Measurements from ENCODE around the gene WAPL. TPM values are rescaled to one million over a fixed set of nuclear protein-coding genes. Genes with fewer than 3 reads are reported as not detected.
A peak's percentile ranks its signal among the peaks of the same experiment; 100 is the strongest.

WAPL gene
- total RNA-seq, 2 donors from 2014 or later, result 49.2 to 59.9 TPM

DNA sequence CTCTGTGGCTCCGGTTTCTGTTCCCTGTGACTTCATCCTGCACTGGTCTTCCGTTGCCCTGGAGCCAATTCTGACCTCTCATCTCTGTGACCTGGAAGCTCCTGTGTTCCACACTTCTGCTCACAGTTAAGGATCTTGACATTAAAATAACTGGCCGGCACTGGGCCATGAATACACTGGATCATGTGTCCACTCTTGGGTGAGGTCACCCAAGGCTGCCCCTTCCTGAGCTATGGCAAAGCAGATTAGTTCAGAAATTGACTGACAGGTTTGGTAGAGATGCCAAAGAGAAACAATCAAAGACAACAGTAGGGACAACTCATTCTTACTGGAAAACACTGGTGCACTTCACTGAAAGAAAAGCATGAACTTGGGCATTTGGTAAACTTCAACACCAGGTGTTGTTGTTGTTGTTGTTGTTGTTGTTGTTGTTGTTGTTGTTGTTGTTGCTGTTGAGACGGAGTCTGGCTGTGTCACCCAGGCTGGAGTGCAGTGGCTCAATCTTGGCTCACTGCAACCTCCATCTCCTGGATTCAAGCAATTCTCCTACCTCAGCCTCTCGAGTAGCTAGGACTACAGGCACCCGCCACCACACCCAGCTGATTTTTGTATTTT, 118.3 kb downstream of the WAPL start:
- Mint-ChIP-seq H3K9me3 (no peaks in the 10 kb centered on the region), H3K4me3 (no peak overlapping the region), H3K27ac (no peak overlapping the region), H3K4me1 (ENCODE audit: low read depth in 2 of 2) (peaks cover 8 to 9% of the 10 kb centered on the region in 2 donors), H3K36me3 (no peaks in the 10 kb centered on the region), H3K27me3 (peaks cover 7 to 15% of the 10 kb centered on the region in 2 donors)
- DNase-seq (ENCODE audit: low spot score) (no peak), ATAC-seq (no peak)

GRCh38 chr10:86402283-86402941, 119.2 kb downstream of the WAPL start:
- Mint-ChIP-seq H3K4me3 (no peak overlapping the region), H3K27me3 (peaks cover 7 to 15% of the 10 kb centered on the region in 2 donors), H3K4me1 (ENCODE audit: low read depth in 2 of 2) (peaks cover 8 to 9% of the 10 kb centered on the region in 2 donors), H3K27ac (no peak overlapping the region), H3K36me3 (no peaks in the 10 kb centered on the region), H3K9me3 (no peaks in the 10 kb centered on the region)
- ATAC-seq, result no peak
- DNase-seq (ENCODE audit: low spot score), result no peak

GRCh38 chr10:86401588-86402282, 119.9 kb downstream of the WAPL start:
- no peaks in the 10 kb centered on the region for H3K36me3 Mint-ChIP-seq
- ATAC-seq (no peak), DNase-seq (ENCODE audit: low spot score) (no peak)
- H3K9me3 Mint-ChIP-seq, result no peaks in the 10 kb centered on the region
- no peak overlapping the region for H3K4me3 Mint-ChIP-seq
- H3K27me3 Mint-ChIP-seq, result peaks cover 7 to 15% of the 10 kb centered on the region in 2 donors
- peaks cover 8 to 9% of the 10 kb centered on the region in 2 donors for H3K4me1 Mint-ChIP-seq (ENCODE audit: low read depth in 2 of 2)
- H3K27ac Mint-ChIP-seq, result no peak overlapping the region

DNA sequence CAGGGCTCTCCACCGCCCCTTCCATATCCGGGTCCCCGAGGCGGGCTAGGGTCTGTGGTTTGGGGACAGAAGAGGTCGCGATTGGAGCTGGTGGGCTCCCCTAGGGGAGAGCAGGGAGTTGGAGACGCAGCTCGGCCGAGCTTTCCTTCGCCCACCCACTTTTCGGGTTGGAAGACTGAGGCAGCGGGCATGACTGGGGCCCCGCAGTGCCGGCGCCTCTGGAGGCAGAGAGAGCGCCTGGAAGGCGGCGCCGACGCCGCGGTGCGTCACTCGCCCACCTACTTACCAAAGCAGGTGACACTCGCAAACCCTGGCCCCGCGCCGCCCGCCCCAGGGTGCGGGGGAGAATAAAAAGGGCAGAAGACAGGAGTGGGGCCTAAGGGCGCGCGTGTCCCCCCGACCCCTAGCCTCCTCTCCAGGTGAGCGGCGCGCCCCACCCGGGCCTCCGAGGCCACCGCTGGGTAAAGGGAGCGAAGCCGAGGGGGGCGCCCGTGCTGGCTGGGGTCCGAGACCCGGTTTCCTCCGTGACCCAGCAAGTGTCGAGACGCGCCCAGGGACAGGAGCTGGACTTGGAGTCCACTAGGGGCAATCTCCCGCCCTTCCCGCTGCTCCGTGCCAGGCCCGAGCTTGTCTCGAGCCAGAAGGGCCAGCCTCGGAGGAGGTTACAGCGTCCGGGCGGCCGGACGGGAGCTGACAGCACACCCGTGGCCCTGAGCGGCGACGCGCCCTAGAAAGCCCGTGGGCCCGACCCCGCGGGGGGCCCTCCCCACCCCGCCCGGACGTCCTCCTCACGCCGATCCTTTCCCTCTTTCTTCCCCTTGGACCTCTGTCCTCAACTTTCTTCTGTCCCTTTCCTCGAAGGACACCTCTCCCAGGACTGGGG, 120.6 kb downstream of the WAPL start:
- ATAC-seq, result peak; percentile 22 to 37
- Mint-ChIP-seq H3K27me3 (peaks cover 7 to 21% of the 10 kb centered on the region in 2 donors), H3K4me3 (peak overlapping the region; percentile 57), H3K27ac (no peak overlapping the region), H3K4me1 (ENCODE audit: low read depth in 2 of 2) (peaks cover 8 to 9% of the 10 kb centered on the region in 2 donors), H3K9me3 (no peaks in the 10 kb centered on the region), H3K36me3 (no peaks in the 10 kb centered on the region)
- no peak for DNase-seq (ENCODE audit: low spot score)

DNA sequence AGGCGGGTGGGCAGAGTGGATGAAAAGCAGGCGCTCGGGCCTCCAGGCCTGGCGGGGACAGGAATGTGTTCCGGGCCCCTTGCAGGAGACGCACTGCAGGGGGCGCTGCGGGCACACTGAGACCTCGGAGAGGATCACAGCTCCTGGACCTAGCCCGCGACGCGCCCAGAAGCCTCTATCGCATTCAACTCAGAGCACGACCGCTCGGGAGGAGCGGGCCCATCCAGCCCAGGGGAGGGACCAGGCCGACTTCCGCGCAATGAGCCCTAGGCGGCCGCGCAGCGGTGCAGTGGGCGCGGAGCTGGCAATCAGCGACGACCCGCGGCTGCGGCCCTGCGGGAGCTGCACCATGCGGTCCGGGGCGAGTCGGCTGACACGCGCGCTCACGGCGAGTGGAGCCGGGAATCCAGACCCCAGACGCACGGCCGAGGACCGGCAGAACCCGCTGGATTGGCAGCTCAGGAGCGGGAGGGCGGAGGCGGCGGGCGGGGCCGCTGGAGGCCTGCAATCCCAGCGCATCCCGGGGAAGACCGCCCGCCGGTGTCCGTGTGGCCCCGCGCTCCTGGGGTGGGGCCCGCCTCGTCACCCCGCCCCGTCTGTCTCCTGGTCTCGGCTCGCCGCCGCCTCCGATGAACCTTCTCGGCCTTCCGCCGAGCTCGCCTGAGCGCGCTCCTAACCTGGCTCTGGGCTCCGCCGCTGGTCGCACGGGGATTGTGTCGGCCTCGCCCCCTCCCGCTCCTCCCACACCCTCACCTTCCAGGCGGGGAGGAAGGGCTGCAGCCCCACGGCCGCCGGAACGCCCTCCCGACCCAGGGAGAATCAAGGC, 121.5 kb downstream of the WAPL start:
- Mint-ChIP-seq H3K4me1 (ENCODE audit: low read depth in 2 of 2) (peaks cover 8 to 9% of the 10 kb centered on the region in 2 donors), H3K9me3 (no peaks in the 10 kb centered on the region), H3K36me3 (no peaks in the 10 kb centered on the region), H3K27ac (peak overlapping the region; percentile 6 to 48), H3K4me3 (peak overlapping the region; percentile 57), H3K27me3 (peaks cover 7 to 21% of the 10 kb centered on the region in 2 donors)
- DNase-seq (ENCODE audit: low spot score), result peak; percentile 87
- peak; percentile 96 for ATAC-seq

- H3K4me1 Mint-ChIP-seq (ENCODE audit: low read depth in 2 of 2), result peaks cover 8 to 9% of the 10 kb centered on the region in 2 donors
- DNase-seq (ENCODE audit: low spot score) (no peak), ATAC-seq (no peak)
- H3K36me3 Mint-ChIP-seq, result no peaks in the 10 kb centered on the region
- H3K9me3 Mint-ChIP-seq, result no peaks in the 10 kb centered on the region
- peak overlapping the region; percentile 6 to 48 for H3K27ac Mint-ChIP-seq
- peaks cover 7 to 21% of the 10 kb centered on the region in 2 donors for H3K27me3 Mint-ChIP-seq
- H3K4me3 Mint-ChIP-seq, result peak overlapping the region; percentile 57
These were observed 122.1 kb downstream of the WAPL start for GRCh38 chr10:86399514-86399878.

DNA sequence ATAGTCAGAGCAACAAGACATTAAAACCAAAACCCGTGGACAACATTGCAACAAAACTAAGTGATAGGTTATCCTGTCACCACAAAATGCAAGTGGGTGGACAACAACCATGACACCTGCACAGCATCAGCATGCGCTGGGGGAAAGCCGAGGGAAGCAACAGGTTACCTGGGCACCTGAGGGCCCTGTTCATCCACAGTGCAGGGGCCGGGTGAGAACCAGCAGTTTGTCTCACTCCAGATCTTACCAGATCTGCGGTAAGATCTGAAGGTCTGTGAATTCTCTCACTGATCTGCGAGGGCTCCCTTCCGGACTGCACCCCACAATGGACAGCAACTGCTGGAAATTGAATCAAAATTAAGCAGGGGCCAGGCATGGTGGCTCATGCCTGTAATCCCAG, 124.5 kb downstream of the WAPL start:
- Mint-ChIP-seq H3K4me1 (ENCODE audit: low read depth in 2 of 2) (peaks cover 8 to 9% of the 10 kb centered on the region in 2 donors), H3K36me3 (no peaks in the 10 kb centered on the region), H3K4me3 (no peak overlapping the region), H3K27ac (no peak overlapping the region), H3K9me3 (no peaks in the 10 kb centered on the region), H3K27me3 (peaks cover 2 to 13% of the 10 kb centered on the region in 2 donors)
- no peak for DNase-seq (ENCODE audit: low spot score)
- ATAC-seq, result no peak

DNA sequence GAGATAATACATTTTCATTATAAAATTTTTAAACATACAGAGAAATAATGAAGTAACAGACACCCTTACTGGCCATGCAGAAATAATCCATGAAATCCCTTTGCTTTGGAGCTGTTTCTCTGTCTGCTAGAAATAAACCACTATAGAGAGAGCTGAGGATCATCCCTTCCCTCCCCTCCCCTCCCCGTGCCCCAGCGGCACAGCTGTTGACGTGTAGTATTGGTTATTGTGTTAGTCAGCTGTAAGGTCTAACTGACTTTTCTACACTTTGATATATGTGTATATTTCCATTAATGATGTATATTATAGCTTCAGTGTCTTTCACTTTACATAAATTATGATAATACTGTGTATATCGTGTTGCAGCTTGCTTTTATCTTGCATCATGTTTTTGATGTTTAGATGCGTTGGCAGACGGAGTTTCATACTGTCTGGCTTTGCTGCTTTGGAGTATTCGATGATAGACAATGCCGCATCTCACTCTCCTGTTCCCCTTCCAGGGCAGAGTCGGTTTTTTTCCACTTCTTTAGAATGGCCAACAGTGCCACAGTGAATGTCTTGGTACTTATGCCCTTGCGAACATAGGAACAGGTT, 127.6 kb downstream of the WAPL start:
- H3K27me3 Mint-ChIP-seq, result peaks cover 19 to 22% of the 10 kb centered on the region in 2 donors
- peaks cover 0 to 2% of the 10 kb centered on the region in 2 donors for H3K4me1 Mint-ChIP-seq (ENCODE audit: low read depth in 2 of 2)
- ATAC-seq (no peak), DNase-seq (ENCODE audit: low spot score) (no peak)
- no peak overlapping the region for H3K4me3 Mint-ChIP-seq
- H3K9me3 Mint-ChIP-seq, result no peaks in the 10 kb centered on the region
- no peaks in the 10 kb centered on the region for H3K36me3 Mint-ChIP-seq
- H3K27ac Mint-ChIP-seq, result no peak overlapping the region

GRCh38 chr10:86393362-86393761, 128.2 kb downstream of the WAPL start:
- Mint-ChIP-seq H3K4me1 (ENCODE audit: low read depth in 2 of 2) (peaks cover 2 to 4% of the 10 kb centered on the region in 2 donors), H3K9me3 (no peaks in the 10 kb centered on the region), H3K27ac (no peak overlapping the region), H3K4me3 (no peak overlapping the region), H3K36me3 (no peaks in the 10 kb centered on the region), H3K27me3 (peaks cover 23 to 24% of the 10 kb centered on the region in 2 donors)
- DNase-seq (ENCODE audit: low spot score) (no peak), ATAC-seq (no peak)

DNA sequence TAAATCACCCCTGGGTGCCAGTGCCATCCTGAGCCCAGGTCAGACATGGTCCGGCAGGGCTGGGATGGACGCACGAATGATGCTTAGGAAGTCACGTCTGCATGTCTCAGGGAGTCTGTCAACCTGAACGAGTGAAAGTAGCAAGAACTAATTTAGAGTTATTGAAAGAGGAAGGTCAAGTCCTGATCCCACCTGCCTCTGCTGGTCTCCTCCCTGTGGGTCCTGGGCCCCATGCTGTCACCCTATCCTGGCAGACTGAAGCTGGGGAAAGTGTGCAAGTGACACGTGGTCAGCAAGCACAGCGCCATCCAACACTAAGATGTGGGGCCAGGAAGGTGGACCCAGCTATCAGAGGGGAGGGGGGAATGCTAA, 128.9 kb downstream of the WAPL start:
- peaks cover 5 to 6% of the 10 kb centered on the region in 2 donors for H3K4me1 Mint-ChIP-seq (ENCODE audit: low read depth in 2 of 2)
- H3K9me3 Mint-ChIP-seq, result no peaks in the 10 kb centered on the region
- ATAC-seq, result no peak
- no peaks in the 10 kb centered on the region for H3K36me3 Mint-ChIP-seq
- H3K4me3 Mint-ChIP-seq, result no peak overlapping the region
- no peak for DNase-seq (ENCODE audit: low spot score)
- H3K27ac Mint-ChIP-seq, result no peak overlapping the region
- H3K27me3 Mint-ChIP-seq, result peaks cover 29 to 30% of the 10 kb centered on the region in 2 donors

DNA sequence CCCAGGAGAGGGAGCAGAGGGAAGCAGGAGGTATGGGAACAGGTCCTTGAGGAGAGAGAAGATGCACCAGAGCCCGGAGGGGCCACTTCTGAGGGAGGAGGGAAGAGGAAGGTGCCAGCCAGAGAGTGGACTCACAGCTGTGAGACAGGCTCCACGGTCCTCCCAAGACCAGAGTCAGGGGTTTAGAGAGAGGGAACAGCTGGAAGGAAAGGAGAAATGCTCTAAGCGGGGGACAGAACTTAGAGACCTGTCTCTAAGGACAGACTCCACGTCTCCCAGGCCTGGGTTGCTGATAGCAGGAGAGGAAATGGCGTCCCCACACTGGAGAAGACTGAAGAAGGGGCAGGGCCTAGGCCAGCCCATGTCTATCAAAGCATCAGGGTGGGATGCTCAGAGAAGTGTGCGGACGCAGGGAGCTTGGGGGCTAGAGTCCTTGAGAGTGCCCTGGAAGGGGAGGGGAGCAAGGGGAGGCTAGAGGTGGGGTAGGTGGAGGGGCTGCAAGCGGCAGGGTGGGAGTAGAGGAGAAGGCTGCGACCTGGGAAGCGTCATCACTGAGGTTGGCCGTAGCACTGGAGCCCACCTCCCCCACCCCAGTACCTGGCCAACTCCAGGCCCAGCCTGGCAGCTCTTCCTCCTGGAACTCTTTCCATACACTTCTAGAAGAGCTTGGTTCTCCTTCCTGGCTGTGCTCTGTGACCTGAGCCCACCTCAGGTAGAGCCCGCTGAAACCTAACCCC, 129.4 kb downstream of the WAPL start:
- Mint-ChIP-seq H3K36me3 (no peaks in the 10 kb centered on the region), H3K27me3 (peaks cover 35% of the 10 kb centered on the region in 2 donors), H3K4me3 (no peak overlapping the region), H3K4me1 (ENCODE audit: low read depth in 2 of 2) (peaks cover 5 to 6% of the 10 kb centered on the region in 2 donors), H3K9me3 (no peaks in the 10 kb centered on the region), H3K27ac (no peak overlapping the region)
- ATAC-seq (peak in 1 of 2 donors; percentile 28), DNase-seq (ENCODE audit: low spot score) (no peak)

GRCh38 chr10:86391236-86391840, 130.3 kb downstream of the WAPL start:
- Mint-ChIP-seq H3K36me3 (no peaks in the 10 kb centered on the region), H3K4me1 (ENCODE audit: low read depth in 2 of 2) (peaks cover 5 to 6% of the 10 kb centered on the region in 2 donors), H3K4me3 (no peak overlapping the region), H3K9me3 (no peaks in the 10 kb centered on the region), H3K27ac (no peak overlapping the region), H3K27me3 (peaks cover 33 to 36% of the 10 kb centered on the region in 2 donors)
- no peak for DNase-seq (ENCODE audit: low spot score)
- no peak for ATAC-seq

Data from natural killer cell treated with Interleukin-12 subunit alpha and Interleukin-12 subunit beta and Interleukin-15 and Interleukin-18, amount 100 ng/mL, for 72 hours (primary cell).